ENCODE results near the gene SIAE.
"Not testable (repeated sequence)": the region's sequence is repeated elsewhere in the genome, so short reads cannot be mapped to it uniquely, and the experiment has no call there.

SIAE gene

GRCh38 chr11:124618863-124619262 is 54.7 kb downstream of the SIAE start:
- no peak for ATAC-seq
- Mint-ChIP-seq H3K9me3 (no peaks in the 10 kb centered on the region), H3K27me3 (peaks cover 44% of the 10 kb centered on the region), H3K36me3 (no peaks in the 10 kb centered on the region), H3K4me1 (peaks cover 6% of the 10 kb centered on the region), H3K27ac (no peak overlapping the region), H3K4me3 (no peak overlapping the region)

GRCh38 chr11:124612567-124613246 is 60.8 kb downstream of the SIAE start:
- Mint-ChIP-seq H3K4me3 (no peak overlapping the region), H3K9me3 (no peaks in the 10 kb centered on the region), H3K27me3 (peaks cover 21% of the 10 kb centered on the region), H3K4me1 (peaks cover 4% of the 10 kb centered on the region), H3K27ac (no peak overlapping the region), H3K36me3 (no peaks in the 10 kb centered on the region)
- no peak for ATAC-seq

- no peak for ATAC-seq
- Mint-ChIP-seq H3K27me3 (peaks cover 15% of the 10 kb centered on the region), H3K36me3 (no peaks in the 10 kb centered on the region), H3K4me3 (no peak overlapping the region), H3K4me1 (peaks cover 4% of the 10 kb centered on the region), H3K27ac (no peak overlapping the region), H3K9me3 (no peaks in the 10 kb centered on the region)
These were observed 61.5 kb downstream of the SIAE start for GRCh38 chr11:124612045-124612444.

- Mint-ChIP-seq H3K4me1 (peaks cover 4% of the 10 kb centered on the region), H3K4me3 (no peak within 1 kb of the TSS), H3K36me3 (no peaks in the 10 kb centered on the region), H3K27me3 (peaks cover 9% of the 10 kb centered on the region), H3K27ac (no peak within 1 kb of the TSS), H3K9me3 (no peaks in the 10 kb centered on the region)
- ATAC-seq: no peak
These were observed 62.5 kb downstream of the SIAE start, which contains the start of gene PANX3 for GRCh38 chr11:124611064-124611463. TSS of gene PANX3 (plus strand) at chr11:124611428. CDS start at chr11:124611557, 129 bp downstream.

- peaks cover 4% of the 10 kb centered on the region for H3K4me1 Mint-ChIP-seq
- H3K27me3 Mint-ChIP-seq: peaks cover 8% of the 10 kb centered on the region
- ATAC-seq: no peak
- no peaks in the 10 kb centered on the region for H3K36me3 Mint-ChIP-seq
- H3K9me3 Mint-ChIP-seq: no peaks in the 10 kb centered on the region
- H3K27ac Mint-ChIP-seq: no peak overlapping the region
- H3K4me3 Mint-ChIP-seq: no peak overlapping the region
These were observed 63.2 kb downstream of the SIAE start for GRCh38 chr11:124610295-124610694.

- ATAC-seq: no peak
- Mint-ChIP-seq H3K9me3 (no peaks in the 10 kb centered on the region), H3K27ac (no peak overlapping the region), H3K4me1 (peaks cover 4% of the 10 kb centered on the region), H3K4me3 (no peak overlapping the region), H3K27me3 (no peaks in the 10 kb centered on the region), H3K36me3 (no peaks in the 10 kb centered on the region)
These were observed 65.4 kb downstream of the SIAE start for GRCh38 chr11:124608147-124608546.

GRCh38 chr11:124605719-124606118 is 67.8 kb downstream of the SIAE start:
- H3K36me3 Mint-ChIP-seq: no peaks in the 10 kb centered on the region
- H3K4me1 Mint-ChIP-seq: no peaks in the 10 kb centered on the region
- peak; percentile 41 for ATAC-seq
- H3K9me3 Mint-ChIP-seq: no peaks in the 10 kb centered on the region
- H3K4me3 Mint-ChIP-seq: no peak overlapping the region
- peaks cover 22% of the 10 kb centered on the region for H3K27me3 Mint-ChIP-seq
- no peak overlapping the region for H3K27ac Mint-ChIP-seq

- H3K4me1 Mint-ChIP-seq, H3K4me3 Mint-ChIP-seq, H3K27ac Mint-ChIP-seq, H3K9me3 Mint-ChIP-seq, ATAC-seq, H3K36me3 Mint-ChIP-seq: not testable (repeated sequence)
- peaks cover 32% of the 10 kb centered on the region for H3K27me3 Mint-ChIP-seq
These were observed 70.8 kb downstream of the SIAE start for GRCh38 chr11:124602723-124603122.

GRCh38 chr11:124602193-124602592 is 71.3 kb downstream of the SIAE start:
- no peak overlapping the region for H3K4me3 Mint-ChIP-seq

GRCh38 chr11:124600621-124601320 is 72.8 kb downstream of the SIAE start:
- H3K4me3 Mint-ChIP-seq: no peak overlapping the region
- no peak for ATAC-seq
- no peaks in the 10 kb centered on the region for H3K36me3 Mint-ChIP-seq
- H3K27me3 Mint-ChIP-seq: peaks cover 46% of the 10 kb centered on the region
- H3K9me3 Mint-ChIP-seq: no peaks in the 10 kb centered on the region
- H3K4me1 Mint-ChIP-seq: no peaks in the 10 kb centered on the region
- no peak overlapping the region for H3K27ac Mint-ChIP-seq

More at GRCh38 chr11:124602193-124602592, 71.3 kb downstream of the SIAE start:
- H3K27me3 Mint-ChIP-seq: peaks cover 37% of the 10 kb centered on the region
- H3K27ac Mint-ChIP-seq: no peak overlapping the region
- ATAC-seq: no peak
- H3K4me1 Mint-ChIP-seq: no peaks in the 10 kb centered on the region
- H3K9me3 Mint-ChIP-seq: no peaks in the 10 kb centered on the region
- H3K36me3 Mint-ChIP-seq: no peaks in the 10 kb centered on the region

- Mint-ChIP-seq H3K27me3 (peaks cover 47% of the 10 kb centered on the region), H3K4me3 (no peak overlapping the region), H3K36me3 (no peaks in the 10 kb centered on the region), H3K4me1 (no peaks in the 10 kb centered on the region), H3K9me3 (no peaks in the 10 kb centered on the region), H3K27ac (no peak overlapping the region)
- ATAC-seq: no peak
These were observed 75.9 kb downstream of the SIAE start for GRCh38 chr11:124597626-124598025.

GRCh38 chr11:124595302-124595701 is 78.2 kb downstream of the SIAE start:
- no peak for ATAC-seq
- Mint-ChIP-seq H3K36me3 (no peaks in the 10 kb centered on the region), H3K9me3 (no peaks in the 10 kb centered on the region), H3K27ac (no peak overlapping the region), H3K27me3 (peaks cover 24% of the 10 kb centered on the region), H3K4me3 (no peak overlapping the region), H3K4me1 (no peaks in the 10 kb centered on the region)

- peaks cover 22% of the 10 kb centered on the region for H3K27me3 Mint-ChIP-seq
- H3K4me3 Mint-ChIP-seq: no peak overlapping the region
- ATAC-seq: no peak
- H3K27ac Mint-ChIP-seq: no peak overlapping the region
- H3K4me1 Mint-ChIP-seq: no peaks in the 10 kb centered on the region
- no peaks in the 10 kb centered on the region for H3K36me3 Mint-ChIP-seq
- no peaks in the 10 kb centered on the region for H3K9me3 Mint-ChIP-seq
These were observed 80.9 kb downstream of the SIAE start for GRCh38 chr11:124592627-124593026.

GRCh38 chr11:124591430-124591829 is 82.1 kb downstream of the SIAE start:
- peaks cover 26% of the 10 kb centered on the region for H3K27me3 Mint-ChIP-seq
- no peaks in the 10 kb centered on the region for H3K9me3 Mint-ChIP-seq
- no peaks in the 10 kb centered on the region for H3K36me3 Mint-ChIP-seq
- H3K4me3 Mint-ChIP-seq: no peak overlapping the region
- no peak overlapping the region for H3K27ac Mint-ChIP-seq
- no peaks in the 10 kb centered on the region for H3K4me1 Mint-ChIP-seq
- ATAC-seq: no peak

GRCh38 chr11:124586238-124586860 is 87.2 kb downstream of the SIAE start:
- Mint-ChIP-seq H3K27me3 (peaks cover 23% of the 10 kb centered on the region), H3K27ac (no peak overlapping the region), H3K36me3 (no peaks in the 10 kb centered on the region), H3K9me3 (no peaks in the 10 kb centered on the region), H3K4me3 (no peak overlapping the region), H3K4me1 (no peaks in the 10 kb centered on the region)
- ATAC-seq: no peak

Measured in stimulated activated memory B cell treated with anti-CD40 and anti-IgM and Interleukin-4, amounts not matched to agents 10 μg/mL and 1 μg/mL and 100 μg/mL, for 72 hours (primary cell).